Measurements from ENCODE around the gene LRRC47. TPM values are rescaled to one million over a fixed set of nuclear protein-coding genes. Genes with fewer than 3 reads are reported as not detected.

The LRRC47 gene
- polyA plus RNA-seq, 1 of the 3 experiments (the other 2 are of a cell fraction) = 34.6 TPM

DNA sequence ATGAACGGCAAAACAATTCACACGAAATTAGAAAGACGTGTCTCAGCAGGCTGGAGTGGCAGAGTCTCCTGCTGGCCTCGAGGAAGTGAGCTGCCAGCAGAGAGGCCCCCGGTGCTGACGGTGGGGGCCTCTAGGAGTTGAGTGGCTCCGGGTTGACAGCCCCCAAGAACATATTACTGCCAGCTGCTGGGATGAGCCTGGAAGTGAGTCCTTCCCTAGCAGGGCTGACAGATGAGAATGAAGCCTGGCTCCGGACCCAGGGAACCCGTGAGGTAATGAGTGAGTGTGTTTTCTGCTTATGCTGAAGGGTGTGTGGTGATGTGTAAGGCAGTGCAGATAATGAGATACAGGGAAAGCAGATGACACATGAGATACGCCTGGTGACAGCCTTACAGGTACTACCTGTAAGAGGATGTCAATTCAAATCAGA lies 23.5 kb upstream of the LRRC47 start:
- Histone ChIP-seq H3K4me2 (no peak overlapping the region), H3F3A (replicated peaks; ENCODE audit: insufficient read depth) (no peaks in the 10 kb centered on the region), H3K36me3 (replicated peaks in 1 of 2; ENCODE audit: control insufficient read depth in 1 of 2, insufficient read depth in 2 of 2, low read length in 1 of 2) (peaks cover 0 to 35% of the 10 kb centered on the region in 2 experiments), H3K79me2 (ENCODE audit: insufficient read depth) (no peaks in the 10 kb centered on the region), H3K27me3 (ENCODE audit: insufficient read depth) (no peaks in the 10 kb centered on the region), H3K9me2 (no peaks in the 10 kb centered on the region), H3K4me3 (ENCODE audit: low read depth in 2 of 2, low read length in 1 of 2) (no peak overlapping the region), H2AFZ (ENCODE audit: low read depth) (no peak overlapping the region), H3K9me3 (no peaks in the 10 kb centered on the region), H3K4me1 (ENCODE audit: control insufficient read depth in 1 of 2, insufficient read depth in 2 of 2, low read depth in 1 of 2, low read length in 1 of 2) (peaks cover 0 to 43% of the 10 kb centered on the region in 2 experiments; a peak in 2 of 4 replicates), H3K27ac (ENCODE audit: low read depth in 2 of 2, low read length in 1 of 2) (peak overlapping the region in 1 of 2 experiments; percentile 99; a peak in 2 of 4 replicates), H4K20me1 (ENCODE audit: insufficient read depth) (no peaks in the 10 kb centered on the region), H3K9ac (no peak overlapping the region)
- TF ChIP-seq, protein P1, sequence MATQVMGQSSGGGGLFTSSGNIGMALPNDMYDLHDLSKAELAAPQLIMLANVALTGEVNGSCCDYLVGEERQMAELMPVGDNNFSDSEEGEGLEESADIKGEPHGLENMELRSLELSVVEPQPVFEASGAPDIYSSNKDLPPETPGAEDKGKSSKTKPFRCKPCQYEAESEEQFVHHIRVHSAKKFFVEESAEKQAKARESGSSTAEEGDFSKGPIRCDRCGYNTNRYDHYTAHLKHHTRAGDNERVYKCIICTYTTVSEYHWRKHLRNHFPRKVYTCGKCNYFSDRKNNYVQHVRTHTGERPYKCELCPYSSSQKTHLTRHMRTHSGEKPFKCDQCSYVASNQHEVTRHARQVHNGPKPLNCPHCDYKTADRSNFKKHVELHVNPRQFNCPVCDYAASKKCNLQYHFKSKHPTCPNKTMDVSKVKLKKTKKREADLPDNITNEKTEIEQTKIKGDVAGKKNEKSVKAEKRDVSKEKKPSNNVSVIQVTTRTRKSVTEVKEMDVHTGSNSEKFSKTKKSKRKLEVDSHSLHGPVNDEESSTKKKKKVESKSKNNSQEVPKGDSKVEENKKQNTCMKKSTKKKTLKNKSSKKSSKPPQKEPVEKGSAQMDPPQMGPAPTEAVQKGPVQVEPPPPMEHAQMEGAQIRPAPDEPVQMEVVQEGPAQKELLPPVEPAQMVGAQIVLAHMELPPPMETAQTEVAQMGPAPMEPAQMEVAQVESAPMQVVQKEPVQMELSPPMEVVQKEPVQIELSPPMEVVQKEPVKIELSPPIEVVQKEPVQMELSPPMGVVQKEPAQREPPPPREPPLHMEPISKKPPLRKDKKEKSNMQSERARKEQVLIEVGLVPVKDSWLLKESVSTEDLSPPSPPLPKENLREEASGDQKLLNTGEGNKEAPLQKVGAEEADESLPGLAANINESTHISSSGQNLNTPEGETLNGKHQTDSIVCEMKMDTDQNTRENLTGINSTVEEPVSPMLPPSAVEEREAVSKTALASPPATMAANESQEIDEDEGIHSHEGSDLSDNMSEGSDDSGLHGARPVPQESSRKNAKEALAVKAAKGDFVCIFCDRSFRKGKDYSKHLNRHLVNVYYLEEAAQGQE (IDR thresholded peaks at IDR 0.05; ENCODE audit: low read depth, low read length) = no peak
- peak; percentile 12; the same call in 1 of the 2 replicates for TF ChIP-seq GATA2 (CRISPR knock-in tag; IDR thresholded peaks at IDR 0.05)
- CTCF ChIA-PET = no interaction called here
- DNase-seq = no peak
- 78% methylated on average over 9 of the region's 10 CpGs for WGBS (ENCODE audit: low lambda C conversion rate)
- POLR2A ChIA-PET = no interaction called here

DNA sequence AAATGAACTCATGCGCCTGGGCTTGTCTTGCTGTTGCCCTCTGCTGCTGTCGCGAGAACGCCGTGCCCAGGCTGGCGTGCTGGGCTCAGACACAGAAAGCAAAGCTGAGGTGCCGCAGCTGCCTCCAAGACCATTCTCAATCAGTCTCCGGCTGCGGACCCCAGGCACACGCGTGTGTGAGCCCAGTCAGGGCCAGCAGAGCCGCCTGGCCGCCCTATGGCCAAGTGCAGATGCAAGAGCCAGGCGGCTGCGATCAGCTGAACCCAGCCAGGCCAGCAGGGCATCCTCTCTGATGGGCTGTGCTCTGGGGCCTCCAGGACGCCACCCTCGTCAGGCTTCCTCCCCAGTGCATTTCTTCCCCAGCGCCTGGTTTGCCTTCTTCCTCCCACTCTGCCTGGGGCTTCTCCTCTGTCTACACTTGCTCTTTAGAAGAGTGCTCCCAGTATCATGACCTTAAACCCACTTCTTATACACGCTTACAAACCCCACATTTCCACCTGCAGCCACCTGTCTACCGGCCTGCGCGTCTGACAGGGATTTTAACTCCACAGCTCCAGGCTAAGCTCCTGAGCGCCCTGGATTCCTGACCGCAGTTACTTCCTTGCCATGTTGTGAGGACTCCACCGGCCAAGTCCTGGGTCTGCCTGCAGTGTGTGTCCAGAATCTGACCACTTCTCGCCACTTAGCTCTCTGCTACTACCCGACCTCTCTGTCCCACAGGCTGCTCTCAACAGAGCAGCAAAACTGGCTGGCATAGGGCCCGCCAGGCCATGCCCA lies 21.7 kb upstream of the LRRC47 start:
- 96% methylated on average over 15 of the region's 28 CpGs for WGBS (ENCODE audit: low lambda C conversion rate)
- DNase-seq = no peak
- POLR2A ChIA-PET = no interaction called here
- TF ChIP-seq SMC3 (IDR thresholded peaks at IDR 0.05; ENCODE audit: low read depth, low read length) (no peak), MXI1 (IDR thresholded peaks at IDR 0.05; ENCODE audit: low read depth, low read length) (no peak), TCF12 (IDR thresholded peaks at IDR 0.05) (no peak), RAD21 (IDR thresholded peaks at IDR 0.05; ENCODE audit: low read length) (no peak), GATA2 (CRISPR knock-in tag; IDR thresholded peaks at IDR 0.05) (no peak), YY1 (IDR thresholded peaks at IDR 0.05; ENCODE audit: low read depth) (no peak), SIN3A (IDR thresholded peaks at IDR 0.05; ENCODE audit: borderline replicate concordance, low read depth, low read length) (no peak), CHD2 (IDR thresholded peaks at IDR 0.05; ENCODE audit: low read length, partially characterized antibody) (no peak), MEF2A (IDR thresholded peaks at IDR 0.05; ENCODE audit: borderline replicate concordance, low read depth) (no peak), RCOR1 (IDR thresholded peaks at IDR 0.05; ENCODE audit: low read length) (no peak), GABPA (IDR thresholded peaks at IDR 0.05; ENCODE audit: low read depth) (no peak), RXRA (IDR thresholded peaks at IDR 0.05; ENCODE audit: borderline replicate concordance, low read depth) (no peak), PBX3 (IDR thresholded peaks at IDR 0.05) (no peak), NRF1 (IDR thresholded peaks at IDR 0.05; ENCODE audit: low read depth, low read length) (no peak)
- TF ChIP-seq, protein P2, sequence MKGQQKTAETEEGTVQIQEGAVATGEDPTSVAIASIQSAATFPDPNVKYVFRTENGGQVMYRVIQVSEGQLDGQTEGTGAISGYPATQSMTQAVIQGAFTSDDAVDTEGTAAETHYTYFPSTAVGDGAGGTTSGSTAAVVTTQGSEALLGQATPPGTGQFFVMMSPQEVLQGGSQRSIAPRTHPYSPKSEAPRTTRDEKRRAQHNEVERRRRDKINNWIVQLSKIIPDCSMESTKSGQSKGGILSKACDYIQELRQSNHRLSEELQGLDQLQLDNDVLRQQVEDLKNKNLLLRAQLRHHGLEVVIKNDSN (IDR thresholded peaks at IDR 0.05; ENCODE audit: borderline replicate concordance, low read depth) = no peak
- TF ChIP-seq, protein P3, sequence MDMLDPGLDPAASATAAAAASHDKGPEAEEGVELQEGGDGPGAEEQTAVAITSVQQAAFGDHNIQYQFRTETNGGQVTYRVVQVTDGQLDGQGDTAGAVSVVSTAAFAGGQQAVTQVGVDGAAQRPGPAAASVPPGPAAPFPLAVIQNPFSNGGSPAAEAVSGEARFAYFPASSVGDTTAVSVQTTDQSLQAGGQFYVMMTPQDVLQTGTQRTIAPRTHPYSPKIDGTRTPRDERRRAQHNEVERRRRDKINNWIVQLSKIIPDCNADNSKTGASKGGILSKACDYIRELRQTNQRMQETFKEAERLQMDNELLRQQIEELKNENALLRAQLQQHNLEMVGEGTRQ (IDR thresholded peaks at IDR 0.05; ENCODE audit: borderline replicate concordance, low read depth, low read length) = no peak
- TF ChIP-seq, protein P4, sequence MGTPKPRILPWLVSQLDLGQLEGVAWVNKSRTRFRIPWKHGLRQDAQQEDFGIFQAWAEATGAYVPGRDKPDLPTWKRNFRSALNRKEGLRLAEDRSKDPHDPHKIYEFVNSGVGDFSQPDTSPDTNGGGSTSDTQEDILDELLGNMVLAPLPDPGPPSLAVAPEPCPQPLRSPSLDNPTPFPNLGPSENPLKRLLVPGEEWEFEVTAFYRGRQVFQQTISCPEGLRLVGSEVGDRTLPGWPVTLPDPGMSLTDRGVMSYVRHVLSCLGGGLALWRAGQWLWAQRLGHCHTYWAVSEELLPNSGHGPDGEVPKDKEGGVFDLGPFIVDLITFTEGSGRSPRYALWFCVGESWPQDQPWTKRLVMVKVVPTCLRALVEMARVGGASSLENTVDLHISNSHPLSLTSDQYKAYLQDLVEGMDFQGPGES (IDR thresholded peaks at IDR 0.05; ENCODE audit: low read depth, low read length) = no peak

More for the DNA sequence above, 21.7 kb upstream of the LRRC47 start:
- Histone ChIP-seq H3K9ac (no peak overlapping the region), H3F3A (replicated peaks; ENCODE audit: insufficient read depth) (no peaks in the 10 kb centered on the region), H3K79me2 (ENCODE audit: insufficient read depth) (no peaks in the 10 kb centered on the region), H3K27me3 (ENCODE audit: insufficient read depth) (no peaks in the 10 kb centered on the region), H3K4me1 (ENCODE audit: control insufficient read depth in 1 of 2, insufficient read depth in 2 of 2, low read depth in 1 of 2, low read length in 1 of 2) (peaks cover 0 to 43% of the 10 kb centered on the region in 2 experiments; a peak in 2 of 4 replicates), H3K9me2 (no peaks in the 10 kb centered on the region), H3K36me3 (replicated peaks in 1 of 2; ENCODE audit: control insufficient read depth in 1 of 2, insufficient read depth in 2 of 2, low read length in 1 of 2) (peaks cover 0 to 32% of the 10 kb centered on the region in 2 experiments), H3K9me3 (no peaks in the 10 kb centered on the region), H2AFZ (ENCODE audit: low read depth) (no peak overlapping the region), H3K27ac (ENCODE audit: low read depth in 2 of 2, low read length in 1 of 2) (no peak overlapping the region; a peak in 1 of 4 replicates), H3K4me3 (ENCODE audit: low read depth in 2 of 2, low read length in 1 of 2) (no peak overlapping the region), H4K20me1 (ENCODE audit: insufficient read depth) (no peaks in the 10 kb centered on the region), H3K4me2 (no peak overlapping the region)
- CTCF ChIA-PET = interaction anchor here (0.7 kb wide), 1 partner anchor 42 kb away, joined by 4 read pairs; no protein-coding TSS in a partner anchor

Data from SK-N-SH (cell line).